DOHH2 (cell line): ENCODE data around the gene TMEM63C.

Experiments used
- EZH2phosphoT487 ChIP-seq: fragments of 200-600 bp; sonication (generic); IDR thresholded peaks from 2 replicates; pipeline ENCODE4 v1.6.1; 2017; ENCODE audit warnings: borderline replicate concordance, mild to moderate bottlenecking, antibody characterized with exemption, low read length, moderate library complexity, mixed read lengths
- TF ChIP-seq, protein P1 (sequence below): fragments of 200-600 bp; sonication (generic); IDR thresholded peaks from one replicate; pipeline ENCODE4 v1.5.1; 2014; ENCODE audit warnings: antibody characterized with exemption, mild to moderate bottlenecking, low read depth, low read length; ENCODE audit not compliant: poor library complexity, severe bottlenecking

DNA sequence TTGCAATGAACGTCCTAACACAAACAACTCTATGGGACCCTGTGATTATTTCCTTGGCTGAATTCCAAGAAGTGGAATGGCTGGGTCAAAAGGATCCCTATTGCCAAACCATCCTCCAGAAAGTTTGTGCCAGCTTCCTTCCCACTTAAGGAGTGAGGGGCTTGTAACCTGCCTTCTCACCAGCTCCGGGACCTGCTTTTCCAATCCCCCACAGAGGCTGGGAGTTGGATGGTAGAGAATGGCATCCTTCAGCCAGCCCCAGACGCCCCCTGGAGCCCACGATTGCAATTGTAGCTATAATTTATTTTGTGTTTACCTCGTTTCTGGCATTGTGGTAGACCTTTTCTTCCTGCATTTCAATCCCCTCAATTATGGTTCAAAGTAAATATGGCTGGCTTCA, 30.4 kb upstream of the TMEM63C start:
- TF ChIP-seq, protein P1, sequence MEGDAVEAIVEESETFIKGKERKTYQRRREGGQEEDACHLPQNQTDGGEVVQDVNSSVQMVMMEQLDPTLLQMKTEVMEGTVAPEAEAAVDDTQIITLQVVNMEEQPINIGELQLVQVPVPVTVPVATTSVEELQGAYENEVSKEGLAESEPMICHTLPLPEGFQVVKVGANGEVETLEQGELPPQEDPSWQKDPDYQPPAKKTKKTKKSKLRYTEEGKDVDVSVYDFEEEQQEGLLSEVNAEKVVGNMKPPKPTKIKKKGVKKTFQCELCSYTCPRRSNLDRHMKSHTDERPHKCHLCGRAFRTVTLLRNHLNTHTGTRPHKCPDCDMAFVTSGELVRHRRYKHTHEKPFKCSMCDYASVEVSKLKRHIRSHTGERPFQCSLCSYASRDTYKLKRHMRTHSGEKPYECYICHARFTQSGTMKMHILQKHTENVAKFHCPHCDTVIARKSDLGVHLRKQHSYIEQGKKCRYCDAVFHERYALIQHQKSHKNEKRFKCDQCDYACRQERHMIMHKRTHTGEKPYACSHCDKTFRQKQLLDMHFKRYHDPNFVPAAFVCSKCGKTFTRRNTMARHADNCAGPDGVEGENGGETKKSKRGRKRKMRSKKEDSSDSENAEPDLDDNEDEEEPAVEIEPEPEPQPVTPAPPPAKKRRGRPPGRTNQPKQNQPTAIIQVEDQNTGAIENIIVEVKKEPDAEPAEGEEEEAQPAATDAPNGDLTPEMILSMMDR: peak; percentile 80
- no peak for TF ChIP-seq EZH2phosphoT487
